GM19372 (cell line): ENCODE measurements around the gene PEX12.
"Not testable (repeated sequence)": the region's sequence is repeated elsewhere in the genome, so short reads cannot be mapped to it uniquely, and the experiment has no call there.

ENCODE experiments used
- ATAC-seq: cut with Tn5 transposase; IDR thresholded peaks from one replicate; pipeline ENCODE4 v1.9.1; 2021; ENCODE audit warnings: mild to moderate bottlenecking, low read depth, moderate library complexity; ENCODE audit not compliant: unreplicated experiment

PEX12 gene

GRCh38 chr17:35578197-35578928 lies at the start of gene PEX12:
PEX12 (minus strand) TSS chr17:35578571; CDS start chr17:35578021, 550 bp downstream.
- peak; percentile 82 for ATAC-seq

- no peak for ATAC-seq
Measured at GRCh38 chr17:35627417-35627816, 49.0 kb upstream of the PEX12 start.

- ATAC-seq = no peak
Measured at GRCh38 chr17:35621768-35622167, 43.4 kb upstream of the PEX12 start.

DNA sequence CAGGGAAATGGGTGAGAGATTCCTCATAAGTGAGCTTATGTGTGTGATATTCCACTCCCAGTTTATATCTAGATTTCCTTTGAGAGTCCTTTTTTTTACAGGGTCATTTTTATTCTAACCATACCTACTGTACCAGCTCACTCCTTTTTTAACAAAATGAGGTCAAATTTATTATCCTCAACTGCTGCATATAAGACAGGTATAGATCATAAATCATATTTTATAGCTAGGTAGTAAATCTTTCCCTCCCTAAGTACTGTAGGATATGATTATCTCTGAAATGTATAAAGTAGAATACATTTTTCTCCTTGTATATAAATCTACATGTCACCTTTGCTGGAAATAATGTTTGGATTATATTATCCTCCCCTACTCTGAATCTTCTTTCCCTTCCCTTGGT lies 40.3 kb upstream of the PEX12 start:
- no peak for ATAC-seq

DNA sequence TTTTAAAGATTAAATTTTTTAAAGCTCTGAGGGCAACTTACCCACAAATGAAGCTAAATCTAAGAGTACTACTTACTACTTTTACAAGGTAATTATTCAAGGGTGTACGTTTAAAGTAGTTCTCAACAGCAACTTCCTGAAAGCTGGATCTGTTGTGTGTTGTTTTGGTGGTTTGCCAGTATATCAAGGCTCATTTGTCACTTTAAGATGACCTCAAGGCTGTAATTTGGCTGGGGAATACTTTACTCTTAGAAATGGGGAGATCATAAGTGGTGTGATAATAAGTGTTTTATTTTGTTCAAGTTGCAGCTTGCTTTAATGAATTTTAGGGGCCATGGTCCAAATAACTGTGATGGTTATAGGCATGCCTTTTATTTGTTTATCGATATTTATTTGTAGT lies 39.1 kb upstream of the PEX12 start:
- ATAC-seq = no peak

DNA sequence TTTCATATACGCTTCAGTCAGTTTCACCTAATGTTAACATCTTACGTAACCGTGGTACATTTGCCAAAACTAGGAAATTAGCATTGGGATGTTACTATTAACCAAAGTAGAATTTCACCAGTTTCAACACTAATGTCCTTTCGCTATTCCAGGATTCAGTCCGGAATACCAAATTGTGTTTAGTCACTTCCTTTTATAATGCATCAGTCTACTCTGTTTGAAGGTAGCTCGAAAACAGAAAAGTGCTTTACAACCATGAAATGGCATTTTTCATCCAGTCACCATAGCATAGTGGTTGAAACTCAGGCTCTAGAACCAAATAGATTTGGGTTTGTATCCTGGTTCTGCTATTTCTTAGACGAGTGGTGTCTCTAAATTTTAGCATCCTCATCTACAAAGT lies 38.2 kb upstream of the PEX12 start:
- ATAC-seq = no peak

GRCh38 chr17:35614810-35615209 lies 36.4 kb upstream of the PEX12 start:
- no peak for ATAC-seq

DNA sequence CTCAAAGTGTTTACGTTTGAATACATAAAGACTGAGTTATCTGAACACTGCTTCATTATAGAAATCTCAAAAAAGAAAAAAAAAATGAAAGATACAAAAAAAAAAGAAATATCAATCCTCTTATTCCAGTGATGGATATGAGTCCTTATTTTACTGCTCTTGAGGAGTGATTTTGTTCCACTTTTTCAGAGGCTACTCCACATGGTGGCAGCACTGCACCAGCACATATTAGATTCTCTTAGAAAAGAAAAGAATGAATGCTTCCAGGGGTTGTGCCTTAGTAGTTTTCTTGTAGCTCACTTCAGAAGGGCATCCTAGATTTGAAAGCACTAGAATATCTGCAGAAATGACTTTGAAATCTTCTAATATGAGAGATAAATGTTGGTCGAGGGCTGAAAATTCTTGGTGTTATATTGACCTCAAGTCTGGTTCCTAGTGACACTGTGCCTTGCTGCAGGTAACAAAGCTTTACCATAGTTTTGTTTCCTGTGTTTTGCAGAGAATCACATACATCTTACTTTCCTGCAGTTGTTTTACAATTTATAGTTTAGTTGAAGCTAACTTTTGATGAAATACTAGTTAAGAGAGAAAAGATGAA lies 34.7 kb upstream of the PEX12 start:
- ATAC-seq = no peak

GRCh38 chr17:35610746-35611145 lies 32.4 kb upstream of the PEX12 start:
- not testable (repeated sequence) for ATAC-seq

DNA sequence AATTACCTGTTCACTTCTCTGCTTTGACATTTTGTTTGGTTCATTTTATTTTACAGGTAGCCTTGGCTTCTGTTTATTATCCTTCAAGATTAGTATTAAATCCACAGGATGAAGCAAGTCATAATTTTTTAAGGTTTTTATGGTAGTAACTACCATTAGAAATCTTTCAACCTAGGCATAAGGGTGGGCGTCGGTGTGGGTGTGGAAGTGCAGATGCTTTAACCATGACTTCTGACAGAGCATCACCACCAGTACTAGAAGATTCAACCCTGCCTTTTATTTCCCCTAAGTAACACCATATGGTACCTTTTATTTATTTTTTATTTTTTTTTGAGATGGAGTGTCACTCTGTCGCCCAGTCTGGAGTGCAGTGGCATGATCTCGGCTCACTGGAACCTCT lies 31.5 kb upstream of the PEX12 start:
- no peak for ATAC-seq

- no peak for ATAC-seq
Measured at GRCh38 chr17:35607239-35607847, 29.0 kb upstream of the PEX12 start.

DNA sequence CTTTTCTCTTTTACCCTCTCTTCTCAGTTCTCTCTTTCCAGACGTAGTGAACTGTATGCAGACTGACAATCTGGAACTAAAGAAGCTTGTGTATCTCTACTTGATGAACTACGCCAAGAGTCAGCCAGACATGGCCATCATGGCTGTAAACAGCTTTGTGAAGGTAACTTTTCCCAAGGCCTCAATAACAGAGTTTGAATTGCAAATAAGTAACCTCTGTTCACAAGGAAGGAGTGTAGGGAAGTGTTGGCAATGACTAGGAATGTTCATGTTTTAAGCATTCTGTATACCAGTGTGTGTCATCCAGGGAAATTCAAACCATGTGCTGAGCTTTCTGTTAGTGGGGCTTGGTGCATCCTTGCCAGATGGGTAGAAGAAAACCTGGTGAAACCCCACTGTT lies 27.3 kb upstream of the PEX12 start:
- no peak for ATAC-seq

GRCh38 chr17:35603674-35604073 lies 25.3 kb upstream of the PEX12 start:
- no peak for ATAC-seq

DNA sequence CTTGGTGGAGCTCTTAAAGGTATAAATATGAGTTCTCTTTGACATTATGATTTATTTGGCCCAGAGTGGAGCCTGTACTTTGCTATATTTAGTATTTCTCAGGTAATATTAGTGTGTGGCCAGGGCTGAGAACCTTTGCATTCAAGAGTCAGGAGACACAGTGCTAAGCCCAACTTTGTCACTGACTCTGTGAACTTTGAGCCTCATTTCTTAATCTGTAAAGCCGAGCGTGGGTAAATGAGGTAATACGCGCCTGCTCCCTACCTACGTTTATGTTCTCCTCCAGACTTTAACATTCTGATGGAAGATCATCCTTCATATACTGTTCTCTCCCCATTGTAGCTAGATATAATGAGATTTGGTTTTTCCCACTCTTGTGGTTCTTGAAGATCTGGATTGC lies 19.2 kb upstream of the PEX12 start:
- no peak for ATAC-seq

DNA sequence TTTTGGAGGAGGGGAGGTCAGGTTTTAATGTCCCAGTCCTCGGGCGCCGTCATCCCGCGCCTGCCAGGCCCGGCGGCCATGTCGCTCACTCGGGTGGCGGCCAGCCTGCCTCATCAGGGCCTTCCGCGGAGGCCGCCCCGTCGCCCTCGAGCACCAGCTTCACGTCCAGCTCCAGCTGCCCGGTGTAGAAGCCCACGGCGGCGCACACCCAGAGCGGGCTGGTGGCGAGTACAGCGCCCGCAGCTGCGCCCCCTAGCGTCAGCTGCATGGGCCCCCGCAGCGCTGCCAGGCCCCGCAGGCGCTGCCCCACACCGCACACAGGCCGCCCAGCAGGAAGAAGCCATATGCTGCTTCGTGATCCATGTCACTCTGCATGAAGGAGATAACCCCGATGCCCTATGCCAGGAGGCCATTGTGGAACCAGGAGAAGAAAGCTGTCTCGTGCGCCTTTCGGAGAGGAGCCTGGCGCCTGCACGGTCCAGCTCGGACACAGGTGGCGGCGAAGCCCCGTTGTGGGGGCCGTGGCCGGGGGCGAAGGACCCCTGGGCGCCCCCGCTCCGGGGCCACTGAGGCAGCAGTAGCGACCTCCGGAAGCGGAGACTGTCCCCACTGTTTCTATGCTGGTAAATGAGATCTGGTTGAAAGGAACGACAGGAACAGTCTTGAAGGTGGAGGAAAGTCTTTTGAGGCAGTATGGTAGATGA lies 18.3 kb upstream of the PEX12 start:
- ATAC-seq = no peak

DNA sequence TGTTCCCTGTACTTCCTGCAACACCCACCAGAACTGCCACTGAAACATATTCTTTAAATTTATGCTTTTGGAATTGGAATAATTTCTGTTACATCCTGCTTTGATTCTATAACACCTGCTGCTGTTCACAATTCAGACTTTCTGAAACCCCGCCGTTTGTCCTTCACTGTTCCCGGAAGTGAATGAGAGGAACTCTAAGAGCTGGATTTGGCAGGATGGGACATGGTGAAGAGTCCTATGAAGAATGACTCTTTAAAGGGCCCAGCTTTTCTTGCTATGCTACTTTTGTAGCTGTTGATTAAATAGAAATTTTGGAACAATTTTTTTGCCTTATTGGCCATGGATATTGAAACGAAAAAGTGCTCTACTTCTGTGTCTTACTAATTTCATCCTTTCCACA lies 17.7 kb upstream of the PEX12 start:
- ATAC-seq = no peak

GRCh38 chr17:35588196-35588920 lies 10.0 kb upstream of the PEX12 start:
- ATAC-seq = no peak

GRCh38 chr17:35587074-35587961 lies 8.9 kb upstream of the PEX12 start, which contains the start of gene AP2B1:
AP2B1 (plus strand) TSS chr17:35587322; CDS start chr17:35594031, 6,709 bp downstream.
- ATAC-seq = peak; percentile 90

GRCh38 chr17:35586569-35587073 lies 8.2 kb upstream of the PEX12 start:
- ATAC-seq = no peak
